Caco-2 (cell line): ENCODE results near the gene MAST4. TPM values are rescaled to one million over a fixed set of nuclear protein-coding genes. Genes with fewer than 3 reads are reported as not detected.
A peak's percentile ranks its signal among the peaks of the same experiment; 100 is the strongest.

Experiments used
- BruUV-seq: library from RNA; stranded (reverse); fragments of 400-500 nt; replicated peaks from 2 replicates; lab custom pipeline; 2021; lab: Mats Ljungman, UMichigan
- CTCF ChIA-PET: fragments of 300-600 bp; sonication (Branson Sonifier 250); formaldehyde crosslinking; loops from one replicate; lab custom pipeline; 2022; ENCODE audit warnings: antibody characterized with exemption; lab: Charles Lee
- POLR2A ChIA-PET: fragments of 300-600 bp; sonication (Branson Sonifier 250); formaldehyde crosslinking; loops from one replicate; lab custom pipeline; 2022; ENCODE audit warnings: antibody characterized with exemption; lab: Charles Lee
- DNase-seq, 2 experiments: peaks; one replicate each; pipeline versions ENCODE4 v3.0.0 to v3.0.0-alpha.2; 2020 to 2022
- H3K27me3 ChIP-seq: replicated peaks from 2 replicates; pipeline ENCODE4 v1.6.0; 2011; ENCODE audit warnings: low read length; ENCODE audit not compliant: control insufficient read depth, insufficient read depth
- H3K36me3 ChIP-seq: 2 replicates; pipeline ENCODE4 v1.5.1; 2011; ENCODE audit warnings: low read length; ENCODE audit not compliant: control insufficient read depth, insufficient read depth
- H3K4me1 ChIP-seq: fragments of 250-450 bp; sonication (Bioruptor Pico); 2 replicates; pipeline ENCODE4 v1.5.1; 2020; ENCODE audit warnings: mild to moderate bottlenecking
- H3K4me3 ChIP-seq: 2 replicates; pipeline ENCODE4 v1.5.1; 2011; ENCODE audit warnings: low read depth, mild to moderate bottlenecking, control low read depth, low read length
- H3K9me3 ChIP-seq: fragments of 250-450 bp; sonication (Bioruptor Pico); 2 replicates; pipeline ENCODE4 v1.5.1; 2020; ENCODE audit warnings: mild to moderate bottlenecking, moderate library complexity
- H3K27ac Mint-ChIP-seq: one replicate; pipeline ENCODE4 v1.8.0; 2022; ENCODE audit warnings: mixed read lengths; ENCODE audit not compliant: unreplicated experiment
- H3K27me3 Mint-ChIP-seq: one replicate; pipeline ENCODE4 v1.8.0; 2022; ENCODE audit warnings: mixed read lengths; ENCODE audit not compliant: insufficient read depth, unreplicated experiment
- H3K36me3 Mint-ChIP-seq: one replicate; pipeline ENCODE4 v1.8.0; 2022; ENCODE audit warnings: mild to moderate bottlenecking, mixed read lengths; ENCODE audit not compliant: insufficient read depth, unreplicated experiment
- H3K4me1 Mint-ChIP-seq: one replicate; pipeline ENCODE4 v1.8.0; 2022; ENCODE audit warnings: low read depth, mixed read lengths; ENCODE audit not compliant: unreplicated experiment
- H3K4me3 Mint-ChIP-seq: one replicate; pipeline ENCODE4 v1.8.0; 2022; ENCODE audit warnings: mild to moderate bottlenecking, moderate library complexity, mixed read lengths; ENCODE audit not compliant: unreplicated experiment
- H3K9me3 Mint-ChIP-seq: one replicate; pipeline ENCODE4 v1.8.0; 2022; ENCODE audit warnings: mixed read lengths; ENCODE audit not compliant: unreplicated experiment
- CTCF ChIP-seq, 2 experiments: fragments of 200-600 bp in 1 of 2; IDR thresholded peaks; 1 replicate in 1 of 2; 2 replicates in 1 of 2; pipeline versions ENCODE4 v1.5.1 to v1.8.0; 2011 to 2022; ENCODE audit warnings: antibody characterized with exemption in 1 of 2, control low read depth in 1 of 2, inconsistent platforms in 1 of 2, low read depth in 1 of 2, low read length in 1 of 2, mild to moderate bottlenecking in 1 of 2, moderate library complexity in 1 of 2; ENCODE audit not compliant: insufficient read depth in 1 of 2, severe bottlenecking in 1 of 2, unreplicated experiment in 1 of 2
- intact Hi-C: fragments of 100-400 bp; cut with micrococcal nuclease; formaldehyde crosslinking; loops from one replicate; pipeline ENCODE4 v1.10.0; 2022; ENCODE audit not compliant: unreplicated experiment
- total RNA-seq: library from RNA; stranded (reverse); gene quantifications from 2 replicates; pipeline ENCODE4 v1.2.3, GENCODE V29; 2022

MAST4 gene
- total RNA-seq, 1 experiment from 2014 or later: 17.8 TPM

DNA sequence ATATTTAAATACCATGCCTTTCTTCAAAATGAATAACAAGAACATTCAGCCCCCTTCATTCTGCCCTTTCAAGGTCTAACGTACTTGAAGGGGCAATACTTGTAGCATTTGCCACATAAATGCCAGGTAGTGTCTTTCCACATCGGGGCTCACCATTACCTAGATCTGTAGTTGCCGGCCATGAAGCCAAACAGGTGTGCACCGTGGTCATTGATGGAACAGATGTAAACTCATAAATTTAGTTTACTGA, 407.4 kb downstream of the MAST4 start:
- Mint-ChIP-seq H3K36me3 (peaks cover 7% of the 10 kb centered on the region), H3K4me1 (peaks cover 38% of the 10 kb centered on the region), H3K9me3 (no peaks in the 10 kb centered on the region), H3K4me3 (peak overlapping the region; percentile 97), H3K27me3 (no peaks in the 10 kb centered on the region), H3K27ac (peak overlapping the region; percentile 95)
- Histone ChIP-seq H3K9me3 (no peaks in the 10 kb centered on the region), H3K4me1 (peaks cover 45% of the 10 kb centered on the region), H3K4me3 (peak overlapping the region; percentile 51), H3K27me3 (no peaks in the 10 kb centered on the region), H3K36me3 (no peaks in the 10 kb centered on the region)
- ChIA-PET CTCF (no interaction called here), POLR2A (no interaction called here)
- intact Hi-C loops: loop anchor here (1.0 to 5.0 kb wide), 2 partner anchors 8 to 139 kb away; no protein-coding TSS in a partner anchor
- no peak for TF ChIP-seq CTCF (IDR thresholded peaks at IDR 0.05; ENCODE audit: insufficient read depth in 1 of 2, low read depth in 1 of 2, low read length in 1 of 2, severe bottlenecking in 1 of 2, unreplicated experiment in 1 of 2)
- BruUV-seq: no TSS peak
- no peak for DNase-seq

DNA sequence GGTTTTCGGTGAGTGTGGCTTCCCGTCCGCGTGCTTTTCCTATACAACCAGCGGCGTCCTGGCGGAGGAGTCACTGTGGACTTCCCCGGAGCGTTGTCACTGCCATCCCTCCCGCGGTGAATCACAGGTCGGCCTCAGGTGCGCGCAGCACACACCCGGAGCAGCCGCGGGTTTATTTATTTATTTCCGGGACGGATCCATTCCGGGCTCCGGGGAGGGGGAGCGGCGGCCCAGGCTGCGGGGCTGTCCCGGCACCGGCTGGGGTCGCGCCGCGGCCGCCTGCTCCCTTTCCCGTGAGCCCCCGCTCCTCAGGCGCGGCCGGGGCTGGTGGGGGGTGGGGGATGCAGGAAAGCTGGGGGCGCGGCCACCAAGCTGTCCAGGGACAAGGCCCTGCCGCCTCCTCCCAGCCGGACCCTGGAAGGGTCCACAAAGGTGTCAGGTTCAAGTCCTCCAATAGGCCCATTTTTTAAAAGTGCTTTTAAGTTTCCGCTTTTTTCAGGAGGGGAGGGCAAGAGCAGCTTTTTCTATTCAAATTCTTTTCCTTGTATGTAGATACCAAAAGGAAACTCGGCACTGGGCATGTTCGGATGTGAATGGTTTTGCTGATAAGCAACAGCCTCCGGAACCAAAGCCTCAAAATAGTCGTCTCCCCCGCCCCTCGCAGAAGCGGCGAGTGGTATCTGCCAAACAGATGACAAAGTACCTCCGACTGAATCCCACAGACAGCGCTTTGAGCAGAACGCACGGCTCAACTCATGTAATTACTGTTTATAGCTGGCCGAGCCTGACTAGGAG, 407.9 kb downstream of the MAST4 start:
- peaks cover 7% of the 10 kb centered on the region for H3K36me3 Mint-ChIP-seq
- Histone ChIP-seq H3K4me1 (peaks cover 45% of the 10 kb centered on the region), H3K36me3 (no peaks in the 10 kb centered on the region), H3K4me3 (peak overlapping the region; percentile 51), H3K9me3 (no peaks in the 10 kb centered on the region), H3K27me3 (no peaks in the 10 kb centered on the region)
- H3K4me3 Mint-ChIP-seq: peak overlapping the region; percentile 97
- H3K4me1 Mint-ChIP-seq: peaks cover 41% of the 10 kb centered on the region
- POLR2A ChIA-PET: interaction anchor here (0.6 to 1.6 kb wide), 3 partner anchors 12 to 217 kb away, joined by 3 to 6 read pairs (median 3); no protein-coding TSS in a partner anchor
- no peaks in the 10 kb centered on the region for H3K27me3 Mint-ChIP-seq
- TF ChIP-seq CTCF (IDR thresholded peaks at IDR 0.05; ENCODE audit: insufficient read depth in 1 of 2, low read depth in 1 of 2, low read length in 1 of 2, severe bottlenecking in 1 of 2, unreplicated experiment in 1 of 2): no peak
- BruUV-seq: no TSS peak
- peak overlapping the region; percentile 95 for H3K27ac Mint-ChIP-seq
- peak; percentile 93 to 96 for DNase-seq
- CTCF ChIA-PET: interaction anchor here (0.8 to 1.0 kb wide), 2 partner anchors 11 to 140 kb away, joined by 3 read pairs; no protein-coding TSS in a partner anchor
- intact Hi-C loops: loop anchor here (1.0 to 5.0 kb wide), 5 partner anchors 8 to 138 kb away; no protein-coding TSS in a partner anchor
- no peaks in the 10 kb centered on the region for H3K9me3 Mint-ChIP-seq

GRCh38 chr5:67004730-67005350, 408.6 kb downstream of the MAST4 start:
- Histone ChIP-seq H3K36me3 (no peaks in the 10 kb centered on the region), H3K4me1 (peaks cover 51% of the 10 kb centered on the region), H3K9me3 (no peaks in the 10 kb centered on the region), H3K27me3 (no peaks in the 10 kb centered on the region), H3K4me3 (peak overlapping the region; percentile 51)
- Mint-ChIP-seq H3K27ac (peak overlapping the region; percentile 95), H3K36me3 (peaks cover 7% of the 10 kb centered on the region), H3K9me3 (no peaks in the 10 kb centered on the region), H3K4me1 (peaks cover 42% of the 10 kb centered on the region), H3K27me3 (no peaks in the 10 kb centered on the region), H3K4me3 (peak overlapping the region; percentile 97)
- no peak for TF ChIP-seq CTCF (IDR thresholded peaks at IDR 0.05; ENCODE audit: insufficient read depth in 1 of 2, low read depth in 1 of 2, low read length in 1 of 2, severe bottlenecking in 1 of 2, unreplicated experiment in 1 of 2)
- POLR2A ChIA-PET: interaction anchor here (0.8 to 1.6 kb wide), 2 partner anchors 12 to 39 kb away, joined by 3 read pairs; no protein-coding TSS in a partner anchor
- DNase-seq: no peak
- intact Hi-C loops: loop anchor here (1.0 to 5.0 kb wide), 4 partner anchors 7 to 137 kb away; no protein-coding TSS in a partner anchor
- CTCF ChIA-PET: interaction anchor here (0.8 to 1.0 kb wide), 2 partner anchors 11 to 139 kb away, joined by 3 read pairs; no protein-coding TSS in a partner anchor
- BruUV-seq: TSS peak; percentile 67
